ENCODE data around the gene ZFPL1.

Gene ZFPL1

GRCh38 chr11:65060913-65061408 lies 23.1 kb upstream of the ZFPL1 start:
- DNase-seq: no peak

- DNase-seq: no peak
These were observed 20.5 kb upstream of the ZFPL1 start for GRCh38 chr11:65063532-65063931.

- no peak for DNase-seq
These were observed 19.2 kb upstream of the ZFPL1 start for GRCh38 chr11:65064847-65065240.

GRCh38 chr11:65065851-65066250 lies 18.2 kb upstream of the ZFPL1 start:
- DNase-seq: no peak

GRCh38 chr11:65066315-65066714 lies 17.7 kb upstream of the ZFPL1 start:
- no peak for DNase-seq

GRCh38 chr11:65066805-65067291 lies 17.2 kb upstream of the ZFPL1 start:
- peak; percentile 81 for DNase-seq

GRCh38 chr11:65067446-65067845 lies 16.6 kb upstream of the ZFPL1 start:
- DNase-seq: no peak

- no peak for DNase-seq
These were observed 14.8 kb upstream of the ZFPL1 start for GRCh38 chr11:65069217-65069616.

- DNase-seq: no peak
These were observed 12.0 kb upstream of the ZFPL1 start for GRCh38 chr11:65071907-65072630.

- no peak for DNase-seq
These were observed 11.4 kb upstream of the ZFPL1 start for GRCh38 chr11:65072631-65072966.

- DNase-seq: no peak
These were observed 6.6 kb upstream of the ZFPL1 start for GRCh38 chr11:65077451-65077850.

- DNase-seq: no peak
These were observed 5.9 kb upstream of the ZFPL1 start for GRCh38 chr11:65078151-65078550.

- no peak for DNase-seq
These were observed 5.2 kb upstream of the ZFPL1 start for GRCh38 chr11:65078786-65079342.

GRCh38 chr11:65083134-65083833 lies 738 bp upstream of the ZFPL1 start:
- DNase-seq: no peak

GRCh38 chr11:65084598-65085375 lies 765 bp downstream of the ZFPL1 start:
- DNase-seq: no peak

- DNase-seq: no peak
These were observed 1.4 kb downstream of the ZFPL1 start for GRCh38 chr11:65085446-65085845.

- DNase-seq: no peak
These were observed 2.8 kb downstream of the ZFPL1 start for GRCh38 chr11:65086809-65087208.

- no peak for DNase-seq
These were observed 3.2 kb downstream of the ZFPL1 start for GRCh38 chr11:65087216-65087615.

GRCh38 chr11:65087827-65088226 lies 3.8 kb downstream of the ZFPL1 start:
- DNase-seq: no peak

- DNase-seq: no peak
These were observed 5.6 kb downstream of the ZFPL1 start for GRCh38 chr11:65089621-65090020.

GRCh38 chr11:65090628-65091027 lies 6.6 kb downstream of the ZFPL1 start:
- DNase-seq: no peak

GRCh38 chr11:65095427-65095826 lies 11.4 kb downstream of the ZFPL1 start:
- DNase-seq: no peak
